Endothelial cell of umbilical vein (primary cell): ENCODE results near the gene ACOX1. TPM values are rescaled to one million over a fixed set of nuclear protein-coding genes. Genes with fewer than 3 reads are reported as not detected.

Source experiments
- BruUV-seq: library from RNA; stranded (reverse); fragments of 400-500 nt; replicated peaks from 2 replicates; lab custom pipeline; 2021; lab: Mats Ljungman, UMichigan
- CTCF ChIA-PET: fragments of 300-600, 350-600 bp; sonication (Branson Sonifier 250); formaldehyde crosslinking; loops from one replicate; lab custom pipeline; 2021; ENCODE audit warnings: antibody characterized with exemption, inconsistent platforms; lab: Charles Lee
- POLR2A ChIA-PET: fragments of 300-600, 350-600 bp; sonication (Branson Sonifier 250); formaldehyde crosslinking; loops from one replicate; lab custom pipeline; 2021; ENCODE audit warnings: antibody characterized with exemption, inconsistent platforms; lab: Charles Lee
- DNase-seq: peaks from one replicate; pipeline ENCODE4 v3.0.0-alpha.2; 2011; ENCODE audit warnings: low read depth, low spot score
- FAIRE-seq: peaks from 2 replicates; lab custom pipeline; 2011; peaks lifted over from hg19 to GRCh38; lab: Jason Lieb, UNC
- H2AFZ ChIP-seq: 2 replicates; pipeline ENCODE4 v1.6.0; 2012; ENCODE audit warnings: low read depth, low read length, control low read depth, inconsistent platforms
- H3K27ac ChIP-seq: 2 replicates; pipeline ENCODE4 v1.5.1; 2011; ENCODE audit warnings: low read depth, mild to moderate bottlenecking, control low read depth, low read length, moderate library complexity; ENCODE audit not compliant: insufficient read depth
- H3K27me3 ChIP-seq, 2 experiments: 2 replicates each; pipeline versions ENCODE4 v1.6.0 to v1.6.1; 2011; ENCODE audit warnings: low read length in 2 of 2, mixed read lengths in 1 of 2; ENCODE audit not compliant: control insufficient read depth in 2 of 2, insufficient read depth in 2 of 2
- H3K36me3 ChIP-seq, 2 experiments: 2 replicates in 1 of 2; 3 replicates in 1 of 2; pipeline ENCODE4 v1.5.1; 2011; ENCODE audit warnings: low read length in 2 of 2, mild to moderate bottlenecking in 1 of 2, moderate library complexity in 1 of 2; ENCODE audit not compliant: control insufficient read depth in 2 of 2, insufficient read depth in 2 of 2; ENCODE audit errors: extremely low read depth in 1 of 2
- H3K4me1 ChIP-seq: 3 replicates; pipeline ENCODE4 v1.5.1; 2011; ENCODE audit warnings: mild to moderate bottlenecking, low read length; ENCODE audit not compliant: control insufficient read depth, insufficient read depth; ENCODE audit errors: extremely low read depth
- H3K4me2 ChIP-seq: 2 replicates; pipeline ENCODE4 v1.6.1; 2011; ENCODE audit warnings: low read length, control low read depth, mixed read lengths; ENCODE audit not compliant: insufficient read depth
- H3K4me3 ChIP-seq, 3 experiments: fragments of 200-600 bp in 1 of 3; sonication (generic), shearing (Covaris generic) in 1 of 3; replicated peaks in 1 of 3; 2 replicates each; pipeline ENCODE4 v1.5.1; 2011 to 2016; ENCODE audit warnings: control low read depth in 3 of 3, low read length in 3 of 3, mild to moderate bottlenecking in 2 of 3, inconsistent platforms in 1 of 3, low read depth in 1 of 3, moderate library complexity in 1 of 3; ENCODE audit not compliant: insufficient read depth in 1 of 3
- H3K79me2 ChIP-seq: 2 replicates; pipeline ENCODE4 v1.6.0; 2012; ENCODE audit warnings: low read length, inconsistent platforms; ENCODE audit not compliant: control insufficient read depth, insufficient read depth
- H3K9ac ChIP-seq: replicated peaks from 2 replicates; pipeline ENCODE3; 2011; ENCODE audit warnings: low read length, control low read depth; ENCODE audit not compliant: insufficient read depth; ENCODE audit errors: extremely low read depth
- H3K9me1 ChIP-seq: replicated peaks from 3 replicates; pipeline ENCODE4 v1.6.0; 2011; ENCODE audit warnings: mild to moderate bottlenecking, low read length; ENCODE audit not compliant: control insufficient read depth, insufficient read depth; ENCODE audit errors: extremely low read depth
- H3K9me3 ChIP-seq: replicated peaks from 2 replicates; pipeline ENCODE4 v1.5.1; 2012; ENCODE audit warnings: low read length, inconsistent platforms; ENCODE audit not compliant: control insufficient read depth, insufficient read depth
- H4K20me1 ChIP-seq: replicated peaks from 2 replicates; pipeline ENCODE3; 2011; ENCODE audit warnings: mild to moderate bottlenecking, low read length; ENCODE audit not compliant: control insufficient read depth, insufficient read depth; ENCODE audit errors: extremely low read depth
- CTCF ChIP-seq, 2 donors: IDR thresholded peaks; 1 replicate in 1 of 2; 2 replicates in 1 of 2; pipeline ENCODE4 v1.5.1; 2011; ENCODE audit warnings: low read length in 2 of 2, mild to moderate bottlenecking in 2 of 2, moderate library complexity in 2 of 2, control low read depth in 1 of 2, inconsistent platforms in 1 of 2, low read depth in 1 of 2; ENCODE audit not compliant: insufficient read depth in 1 of 2; ENCODE audit errors: extremely low read depth in 1 of 2
- EZH2 ChIP-seq: IDR thresholded peaks from 2 replicates; pipeline ENCODE4 v1.6.1; 2012; ENCODE audit warnings: borderline replicate concordance, low read depth, mild to moderate bottlenecking, moderate library complexity, low read length, inconsistent platforms; ENCODE audit not compliant: severe bottlenecking
- FOS ChIP-seq: IDR thresholded peaks from 2 replicates; pipeline ENCODE4 v1.6.1; 2011; ENCODE audit warnings: mild to moderate bottlenecking, low read length, moderate library complexity, borderline replicate concordance; ENCODE audit not compliant: insufficient read depth
- GATA2 ChIP-seq: IDR thresholded peaks from 2 replicates; pipeline ENCODE4 v1.7.0; 2011; ENCODE audit warnings: low read depth, mild to moderate bottlenecking, moderate library complexity, mixed read lengths, low read length; ENCODE audit not compliant: insufficient read length, insufficient read depth
- JUN ChIP-seq: IDR thresholded peaks from 2 replicates; pipeline ENCODE4 v1.6.1; 2011; ENCODE audit warnings: borderline replicate concordance, low read depth; ENCODE audit not compliant: insufficient read length, insufficient read depth
- MAX ChIP-seq: IDR thresholded peaks from 2 replicates; pipeline ENCODE4 v1.6.1; 2011; ENCODE audit not compliant: insufficient read depth, insufficient read length
- MYC ChIP-seq: IDR thresholded peaks from one replicate; pipeline ENCODE4 v1.6.1; 2011; ENCODE audit warnings: mild to moderate bottlenecking, low read depth, low read length
- POLR2A ChIP-seq: IDR thresholded peaks from 2 replicates; pipeline ENCODE4 v1.6.1; 2012; ENCODE audit warnings: low read depth, mild to moderate bottlenecking, control low read depth, low read length
- POLR2AphosphoS5 ChIP-seq: IDR thresholded peaks from 2 replicates; pipeline ENCODE4 v1.6.1; 2012; ENCODE audit warnings: low read depth, mild to moderate bottlenecking, control low read depth, low read length, moderate library complexity; ENCODE audit not compliant: insufficient read depth
- dilution Hi-C: fragments of 300-500 bp; cut with MboI; formaldehyde crosslinking; loops from one replicate; pipeline ENCODE4 v1.15.0; 2019; ENCODE audit warnings: low sequenced_read_pairs; ENCODE audit not compliant: extremely low pct_ligation_motif_present
- intact Hi-C: fragments of 100-400 bp; cut with micrococcal nuclease; formaldehyde crosslinking; loops from one replicate; pipeline ENCODE4 v1.10.0; 2022
- polyA plus RNA-seq, 4 experiments: library from polyadenylated mRNA; depleted of rRNA in 3 of 4; stranded (reverse) in 3 of 4; unstranded in 1 of 4; fragments of >200 nt; gene quantifications; 2 replicates each; pipeline versions ENCODE4 v1.2.1 to v1.2.3, GENCODE V29; 2011 to 2012; ENCODE audit warnings: missing spikeins in 1 of 4
- total RNA-seq: library from RNA; stranded (reverse); gene quantifications from 2 replicates; pipeline ENCODE4 v1.2.3, GENCODE V29; 2021

Gene ACOX1
- total and polyA plus RNA-seq, 2 donors (not counting 3 experiments of a cell fraction or from before 2014, with no cell fraction given) = 17.9 to 45.1 TPM

GRCh38 chr17:75898791-75899190 lies 80.2 kb downstream of the ACOX1 start:
- intact Hi-C loops = loop anchor here (5.0 kb wide), 1 partner anchor 121 kb away; a partner anchor contains a TSS
- Histone ChIP-seq H3K4me1 (peaks cover 20% of the 10 kb centered on the region), H3K9me1 (no peaks in the 10 kb centered on the region), H3K27ac (no peak overlapping the region), H3K4me3 (no peak overlapping the region), H2AFZ (no peak overlapping the region), H3K4me2 (no peak overlapping the region), H3K36me3 (peaks cover 7 to 28% of the 10 kb centered on the region in 2 experiments), H3K27me3 (no peaks in the 10 kb centered on the region), H4K20me1 (no peaks in the 10 kb centered on the region), H3K9me3 (no peaks in the 10 kb centered on the region), H3K9ac (no peak overlapping the region), H3K79me2 (peaks cover 22% of the 10 kb centered on the region)
- FAIRE-seq (no peak), DNase-seq (no peak)
- TF ChIP-seq EZH2 = no peak
- no peak for TF ChIP-seq MAX
- no peak for TF ChIP-seq GATA2
- TF ChIP-seq POLR2AphosphoS5 = no peak
- TF ChIP-seq FOS = no peak
- no peak for TF ChIP-seq MYC
- TF ChIP-seq JUN = no peak
- no peak for TF ChIP-seq POLR2A
- no peak for TF ChIP-seq CTCF (IDR thresholded peaks at IDR 0.05; ENCODE audit: extremely low read depth in 1 of 2, insufficient read depth in 1 of 2, low read depth in 1 of 2, low read length in 2 of 2)
- ChIA-PET CTCF (interaction anchor here (1.1 to 1.7 kb wide), 2 partner anchors 21 to 108 kb away, joined by 3 to 4 read pairs; partner anchors contain the start of gene TRIM47), POLR2A (no interaction called here)
- BruUV-seq = no TSS peak
- dilution Hi-C loops = no loop called here
